HUDEP-2 (cell line): ENCODE data around the gene DVL2.
A peak's percentile ranks its signal among the peaks of the same experiment; 100 is the strongest.
"Not testable (repeated sequence)": the region's sequence is repeated elsewhere in the genome, so short reads cannot be mapped to it uniquely, and the experiment has no call there.

Experiments
- DNase-seq, 76 experiments: peaks; one replicate each; lab custom pipeline; 2025; ENCODE audit not compliant: unreplicated experiment in 76 of 76; lab: John Stamatoyannopoulos, UW

DVL2 gene

GRCh38 chr17:7258731-7259554 lies 24.6 kb upstream of the DVL2 start:
- peak in 63 of 76 experiments; percentile 18 to 86 (median 67) for DNase-seq

GRCh38 chr17:7256766-7257456 lies 22.6 kb upstream of the DVL2 start:
- DNase-seq: no peak

- no peak for DNase-seq
Observed at GRCh38 chr17:7254511-7254910, 20.2 kb upstream of the DVL2 start.

GRCh38 chr17:7253082-7253481 lies 18.8 kb upstream of the DVL2 start:
- no peak for DNase-seq

- peak in 71 of 76 experiments; percentile 43 to 96 (median 84) for DNase-seq
Observed at GRCh38 chr17:7252176-7253043, 18.1 kb upstream of the DVL2 start, which contains the start of gene ELP5. TSS of gene ELP5 (plus strand) at chr17:7252215. CDS start at chr17:7252551, 336 bp downstream.

- peak in 73 of 76 experiments; percentile 68 to 99 (median 96) for DNase-seq
Observed at GRCh38 chr17:7251661-7252175, 17.4 kb upstream of the DVL2 start, which contains the start of gene CTDNEP1. TSS of gene CTDNEP1 (minus strand) at chr17:7251734. CDS start at chr17:7251296, 438 bp downstream.

- peak in 2 of 76 experiments; percentile 35 to 47 for DNase-seq
Observed at GRCh38 chr17:7250695-7251627, 16.6 kb upstream of the DVL2 start.

GRCh38 chr17:7249830-7250229 lies 15.5 kb upstream of the DVL2 start:
- no peak for DNase-seq

- no peak for DNase-seq
Observed at GRCh38 chr17:7249214-7249613, 14.9 kb upstream of the DVL2 start.

- DNase-seq: no peak
Observed at GRCh38 chr17:7248796-7249195, 14.5 kb upstream of the DVL2 start.

- DNase-seq: no peak
Observed at GRCh38 chr17:7246779-7247178, 12.5 kb upstream of the DVL2 start.

- DNase-seq: not testable (repeated sequence)
Observed at GRCh38 chr17:7243838-7244237, 9.5 kb upstream of the DVL2 start.

GRCh38 chr17:7243453-7243729 lies 9.1 kb upstream of the DVL2 start:
- DNase-seq: no peak

GRCh38 chr17:7242717-7243452 lies 8.6 kb upstream of the DVL2 start:
- DNase-seq: peak in 74 of 76 experiments; percentile 21 to 94 (median 88)

GRCh38 chr17:7241783-7242716 lies 7.7 kb upstream of the DVL2 start, which contains the start of gene GABARAP:
TSS of gene GABARAP (minus strand) at chr17:7242449. CDS start at chr17:7242330, 119 bp downstream.
- peak in 70 of 76 experiments; percentile 43 to 93 (median 86) for DNase-seq

- DNase-seq: no peak
Observed at GRCh38 chr17:7241090-7241733, 6.9 kb upstream of the DVL2 start.

GRCh38 chr17:7240375-7240774 lies 6.1 kb upstream of the DVL2 start:
- DNase-seq: no peak
